KOPT-K1 (cell line): ENCODE measurements around the gene TMPRSS12.
"Not testable (repeated sequence)": the region's sequence is repeated elsewhere in the genome, so short reads cannot be mapped to it uniquely, and the experiment has no call there.

ENCODE experiments used
- H3K27ac ChIP-seq: fragments of 200-600 bp; sonication (generic); 2 replicates; pipeline ENCODE4 v1.5.1; 2016; ENCODE audit warnings: antibody characterized with exemption, mild to moderate bottlenecking, low read depth, low read length; ENCODE audit not compliant: poor library complexity, severe bottlenecking
- H3K36me3 ChIP-seq: fragments of 200-600 bp; sonication (generic); 2 replicates; pipeline ENCODE4 v1.5.1; 2017; ENCODE audit warnings: antibody characterized with exemption, mild to moderate bottlenecking, low read length, moderate library complexity; ENCODE audit not compliant: insufficient read depth
- H3K9me3 ChIP-seq: fragments of 200-600 bp; sonication (generic); 2 replicates; pipeline ENCODE4 v1.5.1; 2017; ENCODE audit warnings: antibody characterized with exemption, low read length, mild to moderate bottlenecking; ENCODE audit not compliant: insufficient read depth, poor library complexity, severe bottlenecking

TMPRSS12 gene

DNA sequence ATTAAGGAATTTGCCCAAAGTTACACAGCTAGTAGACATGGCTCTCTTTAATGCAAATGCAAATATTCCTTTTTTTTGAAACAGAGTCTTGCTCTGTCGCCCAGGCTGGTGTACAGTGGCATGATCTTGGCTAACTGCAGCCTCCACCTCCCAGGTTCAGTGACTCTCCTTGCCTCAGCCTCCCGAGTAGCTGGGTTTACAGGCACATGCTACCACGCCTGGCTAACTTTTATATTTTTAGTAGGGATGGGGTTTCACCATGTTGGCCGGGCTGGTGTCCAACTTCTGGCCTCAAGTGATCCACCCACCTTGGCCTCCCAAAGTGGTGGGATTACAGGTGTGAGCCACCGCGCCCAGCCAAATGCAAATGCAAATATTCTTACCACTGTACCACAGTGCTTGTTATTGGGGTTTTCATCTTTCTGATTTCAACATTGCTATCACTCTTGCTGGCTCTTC, 85.1 kb downstream of the TMPRSS12 start:
- Histone ChIP-seq H3K27ac (no peak overlapping the region), H3K36me3 (no peaks in the 10 kb centered on the region), H3K9me3 (no peaks in the 10 kb centered on the region)

DNA sequence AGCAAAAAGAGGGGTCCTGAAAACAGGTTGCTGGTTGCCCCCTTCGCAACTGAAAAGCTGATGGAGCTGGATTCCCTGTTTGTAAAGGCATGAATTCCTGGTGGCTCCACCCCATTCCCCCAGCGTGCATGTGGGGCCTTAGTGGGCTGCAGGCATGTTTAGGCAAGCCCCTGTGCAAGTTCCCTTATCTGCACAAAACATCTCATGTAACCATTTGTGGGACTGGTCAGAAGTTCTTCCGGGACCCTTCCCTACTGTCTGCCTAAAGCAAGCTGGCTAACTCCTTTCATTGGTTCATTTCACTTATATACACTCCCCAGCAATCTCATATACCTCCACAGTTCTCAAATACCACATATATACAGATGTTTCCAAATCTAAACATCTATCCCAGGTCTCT, 85.7 kb downstream of the TMPRSS12 start:
- no peaks in the 10 kb centered on the region for H3K9me3 ChIP-seq
- H3K27ac ChIP-seq, result no peak overlapping the region
- H3K36me3 ChIP-seq, result no peaks in the 10 kb centered on the region

DNA sequence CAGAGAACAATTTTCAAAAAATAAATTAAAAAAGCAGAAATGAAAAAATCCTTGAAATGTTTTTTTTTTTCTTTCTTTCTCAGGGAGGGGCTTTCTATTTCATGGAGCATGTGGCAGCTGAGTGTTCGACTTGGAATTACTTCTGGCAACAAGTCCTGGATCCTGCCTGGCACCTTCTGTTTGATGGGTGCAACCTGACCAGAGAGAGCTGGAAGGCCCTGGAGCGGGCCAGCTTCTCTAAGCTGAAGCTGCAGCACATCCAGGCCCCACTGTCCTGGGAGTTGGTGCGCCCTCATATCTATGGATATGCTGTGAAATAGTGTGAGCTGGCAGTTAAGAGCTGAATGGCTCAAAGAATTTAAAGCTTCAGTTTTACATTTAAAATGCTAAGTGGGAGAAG, 87.1 kb downstream of the TMPRSS12 start:
- Histone ChIP-seq H3K36me3 (no peaks in the 10 kb centered on the region), H3K9me3 (no peaks in the 10 kb centered on the region), H3K27ac (no peak overlapping the region)

DNA sequence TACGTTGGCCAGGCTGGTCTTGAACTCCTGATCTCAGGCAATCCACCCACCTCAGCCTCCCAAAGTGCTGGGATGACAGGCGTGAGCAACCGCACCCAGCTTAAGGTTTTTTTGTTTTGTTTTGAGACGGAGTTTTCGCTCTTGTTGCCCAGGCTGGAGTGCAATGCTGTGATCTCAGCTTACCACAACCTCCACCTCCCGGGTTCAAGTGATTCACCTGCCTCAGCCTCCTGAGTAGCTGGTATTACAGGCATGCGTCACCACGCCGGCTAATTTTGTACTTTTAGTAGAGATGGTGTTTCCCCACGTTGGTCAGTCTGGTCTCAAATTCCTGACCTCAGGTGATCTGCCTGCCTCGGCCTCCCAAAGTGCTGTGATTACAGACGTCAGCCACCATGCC, 87.8 kb downstream of the TMPRSS12 start:
- not testable (repeated sequence) for H3K36me3 ChIP-seq, H3K9me3 ChIP-seq, H3K27ac ChIP-seq

DNA sequence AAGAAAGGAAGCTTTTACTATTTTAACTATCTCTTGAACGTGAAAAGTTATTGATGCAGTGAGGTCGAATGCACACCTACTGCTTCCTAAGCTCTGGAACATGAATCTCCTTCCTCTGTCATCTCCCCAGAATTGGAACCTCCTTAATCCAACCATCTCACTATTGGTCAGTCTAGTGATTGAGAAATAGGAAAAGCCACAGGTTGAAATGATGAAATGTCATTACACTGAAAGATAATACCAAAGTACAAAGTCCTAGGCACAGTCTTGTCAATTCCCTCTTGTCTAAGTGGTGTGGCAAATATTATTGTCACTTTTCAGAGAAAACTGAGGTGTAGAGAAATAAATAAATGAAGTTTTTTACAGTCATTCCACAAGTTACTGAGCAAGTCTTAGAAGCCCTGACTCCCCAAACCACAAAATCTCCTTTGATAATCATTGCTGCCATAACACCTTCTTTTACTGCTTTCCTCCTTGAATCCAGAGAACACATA, 90.1 kb downstream of the TMPRSS12 start:
- H3K9me3 ChIP-seq, result peaks cover 15% of the 10 kb centered on the region
- H3K36me3 ChIP-seq, result peaks cover 9% of the 10 kb centered on the region; the same call in 1 of the 2 replicates
- H3K27ac ChIP-seq, result no peak overlapping the region

DNA sequence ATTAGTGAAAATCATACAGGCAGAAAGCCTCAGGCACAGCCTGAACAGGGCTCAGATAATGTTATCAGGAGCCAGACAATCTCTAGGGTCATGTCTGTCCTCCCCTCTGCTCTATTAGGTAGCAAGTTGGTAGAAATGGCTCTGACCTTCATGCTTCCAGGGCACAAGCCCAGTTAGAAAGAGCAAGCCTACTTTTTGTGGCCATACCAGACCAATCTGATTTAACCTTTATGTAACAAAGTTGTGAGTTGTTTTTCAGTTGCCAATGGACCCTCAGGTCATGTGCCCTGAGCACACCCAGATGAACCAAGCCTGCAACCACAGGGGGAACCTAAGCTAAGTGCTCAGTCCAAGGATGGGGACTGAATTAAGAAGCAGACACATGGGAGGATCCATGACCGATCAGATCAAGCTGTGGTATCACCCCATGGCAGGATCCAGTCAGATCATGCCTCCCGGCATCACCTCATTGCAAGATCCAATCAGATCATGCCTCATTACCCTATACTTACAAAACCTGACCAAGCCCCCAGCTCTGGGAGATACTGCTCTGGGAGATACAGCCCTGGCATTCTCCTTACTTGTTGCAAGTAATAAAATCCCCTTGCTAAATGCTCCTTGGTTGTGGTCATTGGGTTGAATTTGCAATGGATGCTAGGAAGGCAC, 90.9 kb downstream of the TMPRSS12 start:
- Histone ChIP-seq H3K27ac (no peak overlapping the region), H3K9me3 (peaks cover 22% of the 10 kb centered on the region), H3K36me3 (peaks cover 9% of the 10 kb centered on the region; the same call in 1 of the 2 replicates)

DNA sequence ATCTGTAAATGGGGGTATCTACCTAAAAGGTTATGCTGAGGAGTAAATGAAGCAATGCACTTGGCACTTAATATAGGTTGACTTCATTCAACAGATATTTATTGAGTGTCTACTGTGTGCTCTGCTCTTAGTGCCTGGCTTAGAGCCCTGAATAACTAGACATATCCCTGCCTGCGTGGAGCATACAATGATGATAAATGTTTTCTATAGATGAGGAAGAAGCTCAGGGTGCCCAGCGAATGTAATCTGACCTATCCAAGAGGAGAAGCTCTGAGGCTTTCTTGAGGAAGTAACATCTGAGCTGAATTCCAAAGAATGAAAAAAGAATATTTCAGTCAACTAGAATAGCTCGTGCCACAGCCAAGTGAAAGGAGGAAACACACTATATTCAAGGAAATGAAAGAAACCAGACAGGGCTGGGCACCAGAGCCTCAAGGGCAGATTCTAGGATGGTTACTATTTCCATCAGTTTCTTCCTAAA, 91.7 kb downstream of the TMPRSS12 start:
- Histone ChIP-seq H3K9me3 (peaks cover 26% of the 10 kb centered on the region), H3K27ac (no peak overlapping the region), H3K36me3 (peaks cover 9% of the 10 kb centered on the region; the same call in 1 of the 2 replicates)

DNA sequence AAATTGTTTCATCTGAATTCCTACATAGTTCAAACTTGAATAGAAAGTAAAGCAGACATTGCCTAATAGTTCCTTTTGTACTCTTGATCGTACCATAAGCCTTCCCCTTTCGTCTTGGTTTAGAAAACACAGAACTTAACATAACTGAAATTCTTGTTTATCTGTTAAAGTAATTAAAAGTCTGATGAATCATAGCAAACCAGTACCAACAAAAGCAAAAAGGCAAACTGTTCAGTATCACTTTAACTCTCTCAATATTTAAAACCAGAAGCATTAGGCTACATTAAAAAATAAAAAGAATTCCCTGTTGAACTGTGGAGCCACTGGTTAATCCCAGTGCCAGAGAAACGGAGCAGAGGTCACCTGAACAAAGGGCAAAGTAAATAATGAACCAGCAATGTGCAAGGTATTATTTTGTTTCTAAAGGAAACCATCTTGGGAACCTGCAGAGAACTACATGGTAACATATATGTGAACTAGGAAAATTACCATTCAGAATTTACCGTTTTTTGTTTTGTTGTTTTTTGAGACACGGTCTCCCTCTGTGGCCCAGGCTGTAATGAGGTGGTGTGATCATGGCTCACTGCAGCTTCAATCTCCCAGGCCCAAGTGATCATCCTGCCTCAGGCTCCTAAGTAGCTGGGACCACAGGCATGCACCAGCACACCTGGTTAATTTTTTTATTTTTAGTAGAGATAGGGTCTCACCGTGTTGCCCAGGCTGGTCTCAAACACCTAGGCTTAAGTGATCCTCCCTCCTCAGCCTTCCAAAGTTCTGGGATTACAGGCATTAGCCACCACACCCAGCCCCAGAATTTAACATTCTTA, 92.5 kb downstream of the TMPRSS12 start:
- H3K9me3 ChIP-seq, result peaks cover 26% of the 10 kb centered on the region
- H3K36me3 ChIP-seq, result peaks cover 9% of the 10 kb centered on the region; the same call in 1 of the 2 replicates
- no peak overlapping the region for H3K27ac ChIP-seq

DNA sequence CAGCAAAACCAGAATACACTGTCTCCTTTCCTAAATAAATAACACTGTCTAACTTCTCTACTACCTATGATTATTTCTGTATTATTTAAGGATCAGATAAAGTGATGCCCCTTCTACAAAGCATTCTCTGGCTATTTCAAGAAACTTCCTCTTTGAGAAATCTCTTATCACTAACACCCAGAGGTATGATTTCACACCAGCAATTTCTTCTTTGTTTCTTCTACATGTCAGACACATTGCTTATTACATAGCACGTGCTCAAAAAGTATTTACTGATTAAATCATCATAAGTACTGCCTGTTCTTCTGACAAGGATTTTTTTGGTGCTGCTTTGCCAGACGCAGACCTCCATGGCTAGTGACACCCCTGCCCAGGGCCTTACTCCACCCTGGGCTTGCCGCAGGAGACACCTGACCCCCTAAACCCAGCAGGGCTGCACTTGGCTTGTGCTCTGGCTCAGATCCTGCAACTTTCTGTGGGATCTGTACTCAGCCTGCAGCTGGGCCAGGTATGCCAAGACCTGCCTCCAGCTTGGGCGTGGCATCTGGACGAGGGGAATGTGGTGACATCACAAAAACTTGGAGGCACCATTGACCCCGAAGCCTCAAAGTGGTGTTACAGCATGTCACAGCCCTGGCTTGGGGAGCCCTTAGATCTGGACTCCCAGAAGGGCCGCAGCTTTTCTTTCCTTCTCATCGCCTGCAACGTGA, 94.2 kb downstream of the TMPRSS12 start:
- Histone ChIP-seq H3K36me3 (peaks cover 9% of the 10 kb centered on the region; the same call in 1 of the 2 replicates), H3K9me3 (peaks cover 26% of the 10 kb centered on the region), H3K27ac (no peak overlapping the region)
